Measurements from ENCODE around the gene CYP2A7. TPM values are rescaled to one million over a fixed set of nuclear protein-coding genes. Genes with fewer than 3 reads are reported as not detected.
A peak's percentile ranks its signal among the peaks of the same experiment; 100 is the strongest.
"Not testable (repeated sequence)": the region's sequence is repeated elsewhere in the genome, so short reads cannot be mapped to it uniquely, and the experiment has no call there.

CYP2A7 gene
- total RNA-seq, 1 donor from 2014 or later: not detected

- H3K27me3 ChIP-seq (ENCODE audit: control insufficient read depth, insufficient read depth, low read length): no peaks in the 10 kb centered on the region
- no peaks in the 10 kb centered on the region for H3K36me3 ChIP-seq (ENCODE audit: control insufficient read depth, insufficient read depth, low read length)
- H3K4me3 ChIP-seq (ENCODE audit: low read depth, low read length): no peak overlapping the region
- no peak for DNase-seq (ENCODE audit: low read depth)
- FAIRE-seq: no peak
- TF ChIP-seq, protein P1, sequence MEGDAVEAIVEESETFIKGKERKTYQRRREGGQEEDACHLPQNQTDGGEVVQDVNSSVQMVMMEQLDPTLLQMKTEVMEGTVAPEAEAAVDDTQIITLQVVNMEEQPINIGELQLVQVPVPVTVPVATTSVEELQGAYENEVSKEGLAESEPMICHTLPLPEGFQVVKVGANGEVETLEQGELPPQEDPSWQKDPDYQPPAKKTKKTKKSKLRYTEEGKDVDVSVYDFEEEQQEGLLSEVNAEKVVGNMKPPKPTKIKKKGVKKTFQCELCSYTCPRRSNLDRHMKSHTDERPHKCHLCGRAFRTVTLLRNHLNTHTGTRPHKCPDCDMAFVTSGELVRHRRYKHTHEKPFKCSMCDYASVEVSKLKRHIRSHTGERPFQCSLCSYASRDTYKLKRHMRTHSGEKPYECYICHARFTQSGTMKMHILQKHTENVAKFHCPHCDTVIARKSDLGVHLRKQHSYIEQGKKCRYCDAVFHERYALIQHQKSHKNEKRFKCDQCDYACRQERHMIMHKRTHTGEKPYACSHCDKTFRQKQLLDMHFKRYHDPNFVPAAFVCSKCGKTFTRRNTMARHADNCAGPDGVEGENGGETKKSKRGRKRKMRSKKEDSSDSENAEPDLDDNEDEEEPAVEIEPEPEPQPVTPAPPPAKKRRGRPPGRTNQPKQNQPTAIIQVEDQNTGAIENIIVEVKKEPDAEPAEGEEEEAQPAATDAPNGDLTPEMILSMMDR (IDR thresholded peaks at IDR 0.05; ENCODE audit: insufficient read depth, low read length, severe bottlenecking): no peak
These were observed 14.3 kb downstream of the CYP2A7 start for GRCh38 chr19:40867701-40868100.

DNA sequence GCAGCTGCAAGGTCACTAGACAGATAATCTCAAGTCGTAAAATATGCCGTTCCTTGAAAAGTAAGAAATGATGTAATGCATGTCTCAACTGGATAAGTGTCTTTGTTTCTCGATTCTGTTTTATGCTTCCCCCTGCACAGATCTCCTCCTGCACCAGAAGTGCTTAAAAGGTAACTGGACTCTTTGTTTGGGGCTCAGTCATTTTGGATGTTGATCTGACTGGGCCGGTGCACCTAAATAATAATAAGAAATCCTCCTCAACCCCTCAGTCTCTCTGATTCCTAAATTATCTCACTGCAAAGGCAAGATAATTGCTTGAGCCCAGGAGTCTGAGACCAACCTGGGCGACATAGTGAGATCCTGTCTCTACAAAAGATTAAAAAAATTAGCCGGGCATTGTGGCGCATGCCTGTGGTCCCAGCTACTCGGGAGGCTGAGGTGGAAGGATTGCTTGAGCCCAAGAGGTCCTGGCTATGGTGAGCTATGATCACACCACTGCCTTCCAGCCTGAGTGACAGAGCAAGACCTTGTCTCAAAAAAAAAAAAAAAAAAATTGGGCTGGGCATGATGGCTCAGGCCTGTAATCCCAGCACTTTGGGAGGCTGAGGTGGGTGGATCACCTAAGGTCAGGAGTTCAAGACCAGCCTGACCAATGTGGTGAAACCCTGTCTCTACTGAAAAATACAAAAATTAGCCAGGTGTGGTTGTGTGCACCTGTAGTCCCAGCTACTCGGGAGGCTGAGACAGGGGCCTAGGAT lies 17.1 kb downstream of the CYP2A7 start:
- H3K36me3 ChIP-seq (ENCODE audit: control insufficient read depth, insufficient read depth, low read length); DNase-seq (ENCODE audit: low read depth); H3K27me3 ChIP-seq (ENCODE audit: control insufficient read depth, insufficient read depth, low read length); FAIRE-seq; H3K4me3 ChIP-seq (ENCODE audit: low read depth, low read length): not testable (repeated sequence)

DNA sequence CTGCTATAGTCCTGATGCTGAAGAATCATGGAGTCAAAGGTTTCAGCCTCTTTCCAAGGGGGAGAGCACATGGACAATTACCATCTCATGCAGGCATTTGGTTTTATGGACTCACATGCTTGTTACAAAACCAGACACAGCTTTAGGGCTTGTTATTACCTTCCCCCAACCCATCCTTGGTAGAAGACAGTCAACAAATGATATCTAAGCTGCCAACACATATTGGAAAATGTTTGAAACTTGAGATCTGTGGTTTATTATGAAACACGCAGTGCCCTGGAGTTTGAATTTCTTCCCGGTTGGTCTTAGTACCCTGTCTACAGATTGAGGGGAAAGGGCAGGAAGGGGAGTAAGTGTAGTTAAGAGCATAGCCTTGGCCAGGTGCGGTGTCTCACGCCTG lies 19.2 kb downstream of the CYP2A7 start:
- FAIRE-seq (no peak), DNase-seq (ENCODE audit: low read depth) (peak; percentile 1)
- no peak overlapping the region for H3K4me3 ChIP-seq (ENCODE audit: low read depth, low read length)
- TF ChIP-seq, protein P1 (IDR thresholded peaks at IDR 0.05; ENCODE audit: insufficient read depth, low read length, severe bottlenecking): no peak
- peaks cover 3% of the 10 kb centered on the region for H3K27me3 ChIP-seq (ENCODE audit: control insufficient read depth, insufficient read depth, low read length)
- H3K36me3 ChIP-seq (ENCODE audit: control insufficient read depth, insufficient read depth, low read length): no peaks in the 10 kb centered on the region

GRCh38 chr19:40862333-40862732 lies 19.7 kb downstream of the CYP2A7 start:
- H3K4me3 ChIP-seq (ENCODE audit: low read depth, low read length): no peak overlapping the region
- DNase-seq (ENCODE audit: low read depth) (no peak), FAIRE-seq (no peak)
- TF ChIP-seq, protein P1 (IDR thresholded peaks at IDR 0.05; ENCODE audit: insufficient read depth, low read length, severe bottlenecking): no peak
- no peaks in the 10 kb centered on the region for H3K36me3 ChIP-seq (ENCODE audit: control insufficient read depth, insufficient read depth, low read length)
- peaks cover 3% of the 10 kb centered on the region for H3K27me3 ChIP-seq (ENCODE audit: control insufficient read depth, insufficient read depth, low read length)

- DNase-seq (ENCODE audit: low read depth): no peak
- H3K4me3 ChIP-seq (ENCODE audit: low read depth, low read length): no peak overlapping the region
- FAIRE-seq: no peak
- no peaks in the 10 kb centered on the region for H3K36me3 ChIP-seq (ENCODE audit: control insufficient read depth, insufficient read depth, low read length)
- TF ChIP-seq, protein P1 (IDR thresholded peaks at IDR 0.05; ENCODE audit: insufficient read depth, low read length, severe bottlenecking): no peak
- H3K27me3 ChIP-seq (ENCODE audit: control insufficient read depth, insufficient read depth, low read length): peaks cover 3% of the 10 kb centered on the region
These were observed 23.9 kb downstream of the CYP2A7 start for GRCh38 chr19:40858109-40858508.

GRCh38 chr19:40852467-40853152 lies 29.4 kb downstream of the CYP2A7 start:
- peak; percentile 55 for FAIRE-seq
- DNase-seq (ENCODE audit: low read depth); H3K4me3 ChIP-seq (ENCODE audit: low read depth, low read length); H3K36me3 ChIP-seq (ENCODE audit: control insufficient read depth, insufficient read depth, low read length); H3K27me3 ChIP-seq (ENCODE audit: control insufficient read depth, insufficient read depth, low read length): not testable (repeated sequence)

GRCh38 chr19:40850277-40850676 lies 31.8 kb downstream of the CYP2A7 start, which contains the start of gene CYP2A6:
Gene CYP2A6 (minus strand): TSS chr19:40850447. CDS start chr19:40850426, 21 bp downstream.
- H3K27me3 ChIP-seq (ENCODE audit: control insufficient read depth, insufficient read depth, low read length); H3K36me3 ChIP-seq (ENCODE audit: control insufficient read depth, insufficient read depth, low read length); DNase-seq (ENCODE audit: low read depth); H3K4me3 ChIP-seq (ENCODE audit: low read depth, low read length); FAIRE-seq: not testable (repeated sequence)

DNA sequence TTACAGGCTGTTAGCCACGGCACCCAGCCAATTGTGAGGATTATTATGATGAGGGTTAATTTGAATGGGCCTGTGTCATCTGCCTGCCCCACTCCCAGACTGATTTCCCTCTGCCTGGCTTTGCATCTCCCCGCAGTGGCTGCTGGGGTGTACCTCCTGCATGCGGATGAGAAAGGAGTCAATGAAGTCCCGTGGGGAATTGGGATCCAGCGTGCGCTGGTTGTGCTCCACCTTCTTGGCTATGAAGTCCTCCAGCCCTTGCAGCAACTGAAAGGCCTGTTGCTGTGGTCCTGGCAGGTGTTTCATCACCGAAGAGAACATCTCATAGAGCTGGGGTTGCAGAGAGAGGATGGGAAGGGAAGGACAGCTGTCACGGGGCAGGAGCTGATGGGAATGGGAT lies 35.3 kb downstream of the CYP2A7 start:
- not testable (repeated sequence) for FAIRE-seq; H3K36me3 ChIP-seq (ENCODE audit: control insufficient read depth, insufficient read depth, low read length); H3K27me3 ChIP-seq (ENCODE audit: control insufficient read depth, insufficient read depth, low read length); DNase-seq (ENCODE audit: low read depth); H3K4me3 ChIP-seq (ENCODE audit: low read depth, low read length)

- not testable (repeated sequence) for FAIRE-seq; DNase-seq (ENCODE audit: low read depth); H3K36me3 ChIP-seq (ENCODE audit: control insufficient read depth, insufficient read depth, low read length); H3K27me3 ChIP-seq (ENCODE audit: control insufficient read depth, insufficient read depth, low read length); H3K4me3 ChIP-seq (ENCODE audit: low read depth, low read length)
These were observed 38.4 kb downstream of the CYP2A7 start for GRCh38 chr19:40843653-40844052.

- H3K4me3 ChIP-seq (ENCODE audit: low read depth, low read length); DNase-seq (ENCODE audit: low read depth); FAIRE-seq; H3K36me3 ChIP-seq (ENCODE audit: control insufficient read depth, insufficient read depth, low read length); H3K27me3 ChIP-seq (ENCODE audit: control insufficient read depth, insufficient read depth, low read length): not testable (repeated sequence)
These were observed 38.9 kb downstream of the CYP2A7 start for GRCh38 chr19:40842997-40843652.
